AG04450 (cell line): ENCODE data around the gene YPEL1. TPM values are rescaled to one million over a fixed set of nuclear protein-coding genes. Genes with fewer than 3 reads are reported as not detected.

ENCODE experiments used
- CTCF ChIA-PET: fragments of 300-600, 350-600 bp; formaldehyde crosslinking; extraction: SDS; loops from one replicate; lab custom pipeline; 2022; ENCODE audit warnings: antibody characterized with exemption, inconsistent platforms; lab: Charles Lee
- POLR2A ChIA-PET: fragments of 350-600 bp; formaldehyde crosslinking; extraction: SDS; loops from one replicate; lab custom pipeline; 2021; ENCODE audit warnings: antibody characterized with exemption, inconsistent platforms; lab: Yijun Ruan, JAX
- DNase-seq: peaks from one replicate; pipeline ENCODE4 v3.0.0-alpha.2; 2011; ENCODE audit warnings: low read depth, low spot score
- H3K27ac ChIP-seq: one replicate; pipeline ENCODE4 v1.5.1; 2012; ENCODE audit warnings: low read depth, low read length, control low read depth
- H3K27me3 ChIP-seq: one replicate; pipeline ENCODE4 v1.6.0; 2012; ENCODE audit warnings: low read length; ENCODE audit not compliant: control insufficient read depth, insufficient read depth
- H3K4me3 ChIP-seq: 2 replicates; pipeline ENCODE4 v1.5.1; 2011; ENCODE audit warnings: mild to moderate bottlenecking, low read depth, low read length, control low read depth
- H3K9me3 ChIP-seq: 2 replicates; pipeline ENCODE4 v1.5.1; 2012; ENCODE audit warnings: low read length; ENCODE audit not compliant: control insufficient read depth, insufficient read depth
- polyA plus RNA-seq: library from polyadenylated mRNA; depleted of rRNA; stranded (reverse); fragments of >200 nt; gene quantifications from 2 replicates; pipeline ENCODE4 v1.2.3, GENCODE V29; 2011; rRNA removed
- small RNA-seq: library from RNA; depleted of rRNA; stranded (forward); fragments of <200 nt; gene quantifications from one replicate; pipeline ENCODE3, GENCODE V24; 2012; ENCODE audit warnings: low read depth; ENCODE audit not compliant: insufficient read length
- TF ChIP-seq, protein P1 (sequence below): IDR thresholded peaks from 2 replicates; pipeline ENCODE4 v1.5.1; 2011; ENCODE audit warnings: low read depth, low read length, control low read depth, inconsistent platforms

YPEL1 gene
- polyA plus RNA-seq, 1 experiment, result 5.5 TPM

DNA sequence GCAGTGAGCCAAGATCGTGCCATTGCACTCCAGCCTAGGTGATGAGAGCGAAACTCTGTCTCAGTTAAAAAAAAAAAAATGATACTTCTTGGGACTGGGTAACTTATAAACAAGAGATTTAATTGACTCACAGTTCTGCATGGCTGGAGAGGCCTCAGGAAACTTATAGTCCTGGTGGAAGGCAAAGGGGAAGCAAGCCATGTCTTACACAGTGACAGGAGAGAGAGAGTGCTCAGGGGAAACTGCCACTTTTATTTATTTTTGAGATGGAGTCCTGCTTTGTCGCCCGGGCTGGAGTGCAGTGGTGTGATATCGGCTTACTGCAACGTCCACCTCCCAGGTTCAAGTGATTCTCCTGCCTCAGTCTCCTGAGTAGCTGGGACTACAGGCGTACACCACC lies 85.3 kb downstream of the YPEL1 start:
- H3K9me3 ChIP-seq, result no peaks in the 10 kb centered on the region; the same call in 1 of the 2 replicates
- CTCF ChIA-PET, result no interaction called here
- H3K27me3 ChIP-seq, result no peaks in the 10 kb centered on the region
- no peak overlapping the region for H3K4me3 ChIP-seq
- no peak overlapping the region for H3K27ac ChIP-seq
- TF ChIP-seq, protein P1, sequence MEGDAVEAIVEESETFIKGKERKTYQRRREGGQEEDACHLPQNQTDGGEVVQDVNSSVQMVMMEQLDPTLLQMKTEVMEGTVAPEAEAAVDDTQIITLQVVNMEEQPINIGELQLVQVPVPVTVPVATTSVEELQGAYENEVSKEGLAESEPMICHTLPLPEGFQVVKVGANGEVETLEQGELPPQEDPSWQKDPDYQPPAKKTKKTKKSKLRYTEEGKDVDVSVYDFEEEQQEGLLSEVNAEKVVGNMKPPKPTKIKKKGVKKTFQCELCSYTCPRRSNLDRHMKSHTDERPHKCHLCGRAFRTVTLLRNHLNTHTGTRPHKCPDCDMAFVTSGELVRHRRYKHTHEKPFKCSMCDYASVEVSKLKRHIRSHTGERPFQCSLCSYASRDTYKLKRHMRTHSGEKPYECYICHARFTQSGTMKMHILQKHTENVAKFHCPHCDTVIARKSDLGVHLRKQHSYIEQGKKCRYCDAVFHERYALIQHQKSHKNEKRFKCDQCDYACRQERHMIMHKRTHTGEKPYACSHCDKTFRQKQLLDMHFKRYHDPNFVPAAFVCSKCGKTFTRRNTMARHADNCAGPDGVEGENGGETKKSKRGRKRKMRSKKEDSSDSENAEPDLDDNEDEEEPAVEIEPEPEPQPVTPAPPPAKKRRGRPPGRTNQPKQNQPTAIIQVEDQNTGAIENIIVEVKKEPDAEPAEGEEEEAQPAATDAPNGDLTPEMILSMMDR, result no peak
- POLR2A ChIA-PET, result no interaction called here
- no peak for DNase-seq

Small RNA genes lying within 50 kb of the gene (small RNA-seq; reads per million reads assigned to genes)
- gene MIR301B, result 227 reads per million, percentile 91 among the genes with 10 or more reads in this experiment
- not detected for gene RN7SL280P

Other genes starting within 250 kb of the YPEL1 start
- gene RIMBP3C, start 184.3 kb downstream of the YPEL1 start, polyA plus RNA-seq, result not detected in 2 replicates
- 72.7 and 77.2 TPM in 2 replicates for gene UBE2L3, start 168.1 kb downstream of the YPEL1 start, polyA plus RNA-seq
- 9.0 and 12.2 TPM in 2 replicates for gene YDJC, start 105.8 kb downstream of the YPEL1 start, polyA plus RNA-seq
- 0.06 and 0.16 TPM in 2 replicates for gene CCDC116, start 103.0 kb downstream of the YPEL1 start, polyA plus RNA-seq
- 12.6 and 17.8 TPM in 2 replicates for gene SDF2L1, start 93.5 kb downstream of the YPEL1 start, polyA plus RNA-seq
- 40.6 and 48.6 TPM in 2 replicates for gene PPIL2, start 69.8 kb downstream of the YPEL1 start, polyA plus RNA-seq
- gene MAPK1, start 131.9 kb upstream of the YPEL1 start, polyA plus RNA-seq, result 152 and 154 TPM in 2 replicates
- 17.7 and 21.2 TPM in 2 replicates for gene PPM1F, start 217.1 kb upstream of the YPEL1 start, polyA plus RNA-seq
- gene TOP3B, start 247.0 kb upstream of the YPEL1 start, polyA plus RNA-seq, result 10.3 and 13.2 TPM in 2 replicates